GM19463 (cell line): ENCODE results near the gene NUBP1.

Source experiments
- ATAC-seq: cut with Tn5 transposase; IDR thresholded peaks from one replicate; pipeline ENCODE4 v1.9.1; 2021; ENCODE audit warnings: mild to moderate bottlenecking, moderate library complexity; ENCODE audit not compliant: unreplicated experiment

NUBP1 gene

DNA sequence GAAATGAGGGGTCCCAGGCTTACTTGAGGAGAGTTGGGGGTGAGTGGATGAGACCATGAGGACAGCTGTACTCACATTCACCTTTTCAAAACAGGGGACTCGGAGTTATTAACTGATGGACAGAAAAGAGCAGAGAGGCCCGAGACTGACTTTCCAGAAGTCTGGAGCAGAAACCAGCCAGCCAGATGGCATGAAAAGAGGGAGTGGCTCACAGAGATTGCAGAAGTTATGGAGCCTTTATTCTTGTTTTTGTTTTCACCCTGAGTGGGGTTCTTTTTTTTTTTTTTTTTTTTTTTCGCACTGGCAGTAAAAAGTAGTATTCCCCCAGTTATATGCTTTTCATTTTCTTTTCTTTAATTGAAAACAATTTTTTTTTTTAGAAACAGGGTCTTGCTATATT is 56.1 kb downstream of the NUBP1 start:
- ATAC-seq, result no peak

DNA sequence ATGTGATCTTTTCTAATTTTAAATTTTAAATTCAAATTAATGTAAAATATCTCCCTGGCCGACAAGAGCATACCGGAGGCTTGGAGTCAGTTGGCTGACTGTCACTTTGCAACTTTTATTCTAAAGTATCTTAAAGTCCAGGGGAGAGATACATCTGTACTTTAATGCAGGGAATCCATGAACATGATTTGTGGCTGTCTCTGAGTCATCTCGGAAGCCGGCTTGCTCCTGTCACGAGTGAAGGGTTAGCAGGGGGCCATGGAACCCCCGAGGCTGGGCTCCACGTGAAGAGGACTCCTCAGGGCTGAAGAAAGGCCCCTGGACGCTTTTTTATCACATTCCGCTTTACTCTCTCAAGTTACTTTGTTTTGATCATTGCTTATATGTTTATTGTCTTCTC is 61.7 kb downstream of the NUBP1 start:
- ATAC-seq, result no peak

- no peak for ATAC-seq
Measured at GRCh38 chr16:10806698-10807097, 63.1 kb downstream of the NUBP1 start.

DNA sequence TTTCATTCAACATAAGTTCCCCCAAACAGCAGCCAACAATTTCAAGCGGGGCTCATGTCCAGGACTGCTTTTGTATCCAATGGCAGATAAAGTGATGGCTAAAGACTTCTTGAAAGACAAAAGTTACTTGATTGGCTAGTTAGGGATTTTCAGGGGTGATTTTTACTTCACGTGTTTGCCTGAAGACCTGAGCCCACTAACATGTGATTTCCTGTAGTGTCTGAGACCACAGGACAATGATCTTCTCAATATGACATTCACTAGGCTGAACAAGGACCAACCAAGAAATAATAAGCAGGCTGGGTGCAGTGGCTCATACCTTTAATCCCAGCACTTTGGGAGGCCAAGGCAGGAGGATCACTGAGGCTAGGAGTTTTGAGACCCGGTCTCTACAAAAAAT is 64.6 kb downstream of the NUBP1 start:
- no peak for ATAC-seq

DNA sequence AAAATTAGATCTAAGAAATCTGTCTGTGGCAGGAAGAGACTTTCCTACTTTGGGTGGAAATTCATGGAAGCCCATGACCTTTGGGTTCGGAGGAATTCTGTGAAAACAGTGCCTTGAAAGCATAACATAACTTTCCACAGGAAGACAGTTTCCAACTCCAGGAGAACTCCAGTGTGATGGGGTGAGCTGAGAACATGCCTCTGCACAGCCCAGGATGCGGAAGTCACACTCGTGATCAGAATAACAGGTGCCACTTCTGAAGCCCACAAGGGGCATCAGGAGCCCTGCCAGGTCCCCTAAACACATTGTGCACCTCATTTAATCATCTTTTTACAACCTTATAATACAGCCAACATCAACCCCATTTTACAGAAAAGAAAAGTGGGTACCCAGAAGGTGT is 65.2 kb downstream of the NUBP1 start:
- no peak for ATAC-seq

DNA sequence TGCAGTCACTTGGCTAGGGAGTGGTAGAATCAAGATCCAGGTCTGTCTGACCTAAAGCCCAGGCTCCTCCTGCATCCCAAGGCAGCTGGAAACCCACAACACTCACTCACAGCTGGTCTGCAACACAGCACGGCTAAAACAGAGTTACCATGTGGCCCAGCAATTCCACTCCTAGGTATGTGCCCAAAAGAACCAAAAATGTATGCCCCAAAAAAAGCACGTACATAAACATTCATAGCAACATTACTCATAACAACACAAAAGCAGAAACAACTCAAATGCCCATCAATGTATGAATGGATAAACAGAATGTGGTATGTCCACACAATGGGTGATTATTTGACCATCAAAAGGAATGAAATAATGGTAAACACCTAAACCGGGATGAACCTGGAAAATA is 66.1 kb downstream of the NUBP1 start:
- ATAC-seq, result no peak

- ATAC-seq, result peak; percentile 79
Measured at GRCh38 chr16:10812312-10813098, 68.9 kb downstream of the NUBP1 start.

DNA sequence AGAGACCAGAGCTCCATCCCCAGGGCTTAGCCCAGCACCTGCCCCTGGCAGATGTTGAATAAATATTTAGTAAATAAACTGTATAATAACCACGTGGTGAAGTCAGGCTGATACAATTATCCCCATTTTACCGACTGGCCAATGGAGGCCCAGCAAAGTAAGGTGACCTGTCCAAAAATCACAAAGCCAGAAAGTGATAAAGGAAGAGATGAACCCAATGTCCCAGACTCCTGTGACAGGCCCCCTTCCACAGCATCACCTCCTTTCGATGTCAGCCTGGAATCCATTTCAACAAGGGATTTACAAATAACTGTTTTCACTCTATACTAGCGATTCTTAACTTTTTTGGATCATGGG is 69.4 kb downstream of the NUBP1 start:
- no peak for ATAC-seq

DNA sequence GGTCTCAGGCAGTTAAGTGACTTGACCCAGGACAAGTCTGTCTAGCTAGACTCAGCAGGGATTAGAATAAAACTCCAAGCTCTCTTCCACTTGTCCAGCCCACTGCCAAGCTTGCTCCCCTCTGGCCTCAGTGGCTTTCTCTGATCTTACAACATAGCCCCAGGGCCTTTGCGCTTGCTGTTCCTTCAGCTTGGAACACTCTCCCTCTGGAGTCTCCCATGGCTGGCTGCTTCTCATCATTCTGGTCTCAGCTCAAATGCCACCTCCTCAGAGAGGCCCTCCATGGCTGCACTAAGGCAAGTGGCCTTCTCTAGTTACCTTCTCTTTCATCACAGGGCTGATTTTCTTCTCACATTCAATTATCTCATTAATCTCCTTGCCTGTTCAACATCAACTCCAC is 73.9 kb downstream of the NUBP1 start:
- ATAC-seq, result no peak

DNA sequence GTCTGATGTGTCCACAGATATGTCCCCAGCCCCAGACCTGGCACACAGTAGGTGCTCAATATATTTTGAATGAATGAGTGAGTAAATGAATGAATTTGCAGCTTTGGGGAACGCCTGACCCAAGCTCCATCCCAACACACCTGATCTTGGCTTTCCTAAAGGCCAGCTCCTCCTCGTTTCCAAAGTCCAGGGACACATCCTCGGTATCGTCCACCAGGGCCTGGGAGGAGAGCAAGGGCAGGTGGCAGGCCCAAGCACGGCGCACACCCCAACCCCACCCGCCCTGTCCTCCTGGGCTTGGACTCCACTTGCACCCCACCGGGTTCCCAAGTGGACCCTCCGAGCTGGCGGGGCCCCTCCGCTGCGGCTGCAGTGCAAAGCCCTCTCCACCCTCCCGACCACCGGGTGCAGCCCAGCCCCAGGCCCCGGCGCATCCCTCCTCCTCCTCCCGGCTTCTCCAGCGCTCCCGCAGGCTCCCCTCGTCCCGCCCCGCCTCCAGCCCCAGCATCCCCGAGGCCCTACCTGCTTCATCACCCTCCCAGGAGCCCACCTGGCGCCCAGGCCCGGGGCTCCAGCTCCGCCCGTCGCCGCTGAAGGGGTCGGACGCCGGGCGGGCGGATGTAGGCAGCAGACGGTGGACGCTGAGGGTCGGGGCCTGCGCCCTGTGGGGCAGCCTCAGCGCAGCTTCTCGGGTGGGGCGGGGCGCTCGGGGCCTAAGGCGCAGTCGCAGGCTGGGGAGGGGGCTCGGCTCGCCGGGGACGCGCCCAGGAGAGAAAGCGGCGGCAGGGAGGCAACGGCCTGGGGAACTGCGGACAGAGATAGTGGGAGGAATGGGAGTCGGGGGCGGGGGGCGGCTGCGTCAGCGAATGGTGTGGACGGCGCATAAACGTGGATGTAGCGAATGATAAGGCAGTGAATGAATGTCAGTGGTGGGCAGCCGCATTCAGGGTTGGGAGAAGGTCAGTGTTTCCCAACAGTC is 74.6 kb downstream of the NUBP1 start, which contains the start of gene TVP23A:
TSS of gene TVP23A (minus strand) at position 832 of the 979 bp plus-strand sequence. CDS start at position 531, 301 bp downstream.
- ATAC-seq, result no peak
